Stimulated activated CD8-positive, alpha-beta memory T cell treated with anti-CD3 and anti-CD28 coated beads, Interleukin-15, amount 100 ng/mL, for 4 hours (primary cell): ENCODE measurements around the gene POLR1A.

Source experiments
- DNase-seq, 2 donors: peaks; one replicate each; pipeline ENCODE4 v3.0.0-alpha.2; 2020; ENCODE audit warnings: low read depth in 2 of 2

POLR1A gene

DNA sequence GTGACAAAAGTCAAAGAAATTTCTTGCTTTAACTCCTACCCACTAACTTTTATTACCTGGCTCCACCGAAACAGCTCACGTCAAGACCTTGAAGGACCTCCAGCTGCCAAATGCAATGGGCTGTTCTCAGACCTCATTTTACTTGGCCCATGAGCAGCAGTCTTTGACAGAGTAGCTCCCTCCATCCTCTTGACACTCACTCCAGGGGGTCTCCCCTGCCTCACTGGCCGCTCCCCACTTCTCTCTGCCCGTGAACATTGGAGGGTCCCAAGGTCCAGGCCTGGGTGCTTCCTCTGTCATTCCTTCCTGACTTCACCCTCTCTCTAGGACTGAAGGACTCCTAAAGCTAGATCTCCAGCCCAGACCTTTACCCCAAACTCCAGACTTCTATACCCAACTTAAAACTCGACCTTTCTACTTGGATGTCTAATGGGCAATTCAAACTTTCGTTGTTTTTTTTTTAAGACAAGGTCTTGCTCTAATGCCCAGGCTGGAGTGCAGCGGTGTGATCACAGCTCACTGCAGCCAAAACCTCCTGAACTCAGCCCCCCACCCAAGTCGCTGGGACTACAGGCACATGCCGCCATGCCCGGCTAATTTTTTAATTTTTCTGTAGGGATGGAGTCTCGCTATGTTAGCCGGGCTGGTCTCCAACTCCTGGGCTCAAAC lies 124.0 kb downstream of the POLR1A start:
- no peak for DNase-seq

DNA sequence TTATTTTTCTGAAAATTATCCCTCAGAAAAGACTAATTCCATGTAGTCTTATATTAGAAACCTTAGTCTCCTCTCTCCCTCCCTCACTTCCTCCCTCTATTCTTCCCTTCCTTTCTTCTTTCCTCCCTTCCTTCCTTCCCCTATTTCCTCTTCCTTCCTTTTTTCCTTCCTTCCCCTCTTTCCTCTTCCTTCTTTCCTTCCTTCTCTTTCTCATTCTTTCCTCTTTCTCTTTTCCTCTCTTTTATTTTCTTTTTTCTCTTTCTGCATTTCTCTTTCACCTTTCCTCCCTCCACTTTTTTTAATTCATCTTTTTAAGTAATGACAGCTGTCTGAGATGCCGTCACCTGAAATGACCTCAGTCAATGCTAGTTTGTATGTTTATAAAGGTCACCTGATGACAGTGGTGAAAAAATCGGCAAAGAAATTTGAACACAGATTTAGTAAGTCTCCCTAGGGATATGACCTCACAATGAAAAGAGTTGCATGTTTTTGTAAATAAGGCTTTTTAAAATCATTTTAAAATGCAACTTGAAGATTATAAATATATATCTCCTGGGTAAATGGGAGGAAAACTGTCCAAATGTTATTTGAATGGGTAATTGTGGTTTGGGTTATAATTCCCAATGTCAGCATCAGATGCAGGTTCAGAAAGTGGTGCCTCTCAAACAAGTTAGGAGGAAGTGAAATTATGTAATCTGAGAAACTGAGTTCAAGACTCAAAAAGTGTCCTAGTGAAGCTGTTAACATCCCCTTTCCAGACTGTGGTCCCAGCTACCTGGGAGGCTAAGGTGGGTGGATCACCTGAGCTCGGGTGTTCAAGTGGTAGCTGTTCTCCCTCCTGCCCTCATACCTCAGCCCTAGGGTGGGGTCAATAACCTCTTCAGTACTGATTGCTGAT lies 126.6 kb downstream of the POLR1A start:
- DNase-seq: no peak

DNA sequence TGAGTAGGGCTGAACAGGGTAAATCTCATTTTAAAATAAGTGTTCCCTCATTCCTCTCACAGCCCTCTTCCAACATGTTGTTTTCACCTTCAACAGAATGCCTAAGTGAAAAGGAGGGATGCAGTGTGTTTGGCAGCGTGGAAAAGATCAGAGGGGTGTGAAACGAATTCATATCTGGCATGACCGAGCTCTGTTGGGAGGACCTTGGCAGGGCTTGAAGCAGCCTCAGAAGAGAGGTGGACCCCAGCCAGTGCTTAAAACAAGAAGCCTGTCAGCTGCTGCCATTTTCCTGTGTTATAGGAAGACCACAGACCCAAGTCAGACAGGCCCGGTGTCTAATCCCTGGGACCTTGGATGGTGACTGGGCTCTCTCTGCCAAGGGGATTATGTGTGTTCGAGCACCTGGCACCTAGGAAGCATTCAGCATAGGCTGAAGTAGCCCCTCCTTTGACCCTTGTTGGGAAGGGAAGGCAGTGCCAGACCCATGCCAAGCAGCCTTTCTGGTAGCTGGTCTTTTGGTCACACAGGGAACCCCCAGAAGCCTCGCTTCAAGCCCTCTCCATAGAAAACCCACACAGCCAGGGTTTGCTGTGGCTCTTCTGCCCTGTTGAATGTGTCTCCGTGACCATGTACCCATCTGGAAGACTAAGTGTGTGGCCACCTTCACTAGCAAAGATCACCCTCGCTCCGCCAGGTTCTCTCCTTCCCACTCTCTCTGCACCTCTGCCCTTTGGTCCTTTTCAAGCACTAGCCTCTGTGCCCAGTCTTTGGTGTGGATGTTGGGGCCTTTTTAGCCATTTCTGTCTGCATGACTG lies 129.4 kb downstream of the POLR1A start:
- no peak for DNase-seq

DNA sequence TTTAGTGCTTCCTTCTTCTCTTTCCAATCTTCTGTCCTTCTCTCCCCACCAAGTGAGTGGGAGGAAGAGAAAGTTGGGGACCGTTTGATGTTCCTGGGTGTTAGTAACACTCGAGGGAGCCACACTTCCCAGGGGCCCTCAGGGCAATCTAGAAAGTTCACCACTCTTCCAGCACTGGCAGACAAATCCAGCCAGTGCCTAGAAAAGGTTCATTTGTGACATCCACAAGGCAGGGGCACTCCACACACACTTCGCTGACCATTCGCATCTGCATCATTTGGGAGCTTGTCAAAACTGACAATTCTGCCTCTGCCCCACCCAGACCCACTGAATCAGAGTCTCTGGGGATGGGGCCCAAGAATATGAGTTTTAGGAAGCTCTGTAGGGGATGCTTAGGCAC lies 130.1 kb downstream of the POLR1A start:
- DNase-seq: no peak

DNA sequence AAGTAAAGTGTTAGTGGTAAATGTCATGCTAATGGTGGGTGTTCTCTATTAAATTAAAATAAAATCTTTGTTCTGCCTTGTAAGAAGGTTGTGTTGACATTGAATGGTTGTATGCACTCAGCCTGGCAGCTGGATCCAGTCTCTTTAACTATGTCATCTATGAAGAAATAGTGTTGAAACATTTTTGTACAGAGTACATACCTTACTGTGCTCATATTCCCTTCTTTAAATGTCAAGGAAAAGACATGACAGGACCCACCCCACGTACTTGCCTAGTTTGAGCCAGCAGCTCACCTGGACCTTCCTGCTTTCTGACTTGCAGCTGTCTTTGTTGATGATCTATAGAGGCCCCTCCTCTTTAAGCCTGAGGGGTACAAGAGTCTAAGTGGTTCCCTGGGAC lies 131.3 kb downstream of the POLR1A start:
- no peak for DNase-seq

DNA sequence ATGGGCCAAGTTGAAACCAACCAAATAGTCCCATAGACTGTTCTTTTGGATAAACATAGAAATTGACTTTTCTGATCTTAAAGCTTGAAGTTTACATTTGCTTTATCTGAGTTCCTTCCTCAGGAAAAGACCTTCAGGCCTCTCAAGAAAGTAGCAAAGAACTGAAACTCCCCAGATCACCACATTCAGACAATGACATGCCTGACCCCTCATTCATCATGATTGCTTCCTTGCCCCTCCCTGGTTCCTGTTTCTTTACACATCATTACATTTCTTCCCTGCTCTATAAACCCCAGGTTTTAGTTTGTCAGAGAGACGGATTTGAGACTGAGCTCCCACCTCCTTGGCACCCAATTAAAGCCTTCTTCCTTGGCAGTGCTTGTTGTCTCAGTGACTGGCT lies 133.3 kb downstream of the POLR1A start:
- no peak for DNase-seq

DNA sequence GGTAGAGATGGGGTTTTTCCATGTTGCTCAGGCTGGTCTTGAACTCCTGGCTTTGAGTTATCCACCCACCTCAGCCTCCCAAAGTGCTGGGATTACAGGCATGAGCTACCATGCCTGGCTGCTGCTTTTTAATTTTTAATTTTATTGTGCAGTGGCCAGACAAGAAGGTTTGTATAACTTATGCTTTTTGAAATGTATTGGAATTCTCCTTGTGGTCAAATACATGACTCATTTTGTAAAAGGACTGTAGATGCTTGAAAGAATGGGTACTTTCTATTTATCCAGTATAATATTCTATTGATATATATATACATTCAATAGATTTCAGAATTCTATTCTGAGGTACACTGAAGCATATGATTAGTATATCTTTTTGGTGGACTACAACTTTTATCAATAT lies 134.3 kb downstream of the POLR1A start:
- DNase-seq: no peak
